Measurements from ENCODE around the gene ZNF519. TPM values are rescaled to one million over a fixed set of nuclear protein-coding genes. Genes with fewer than 3 reads are reported as not detected.

Gene ZNF519
- total RNA-seq, 4 donors from 2014 or later: 1.7 to 5.8 (median 3.7) TPM

DNA sequence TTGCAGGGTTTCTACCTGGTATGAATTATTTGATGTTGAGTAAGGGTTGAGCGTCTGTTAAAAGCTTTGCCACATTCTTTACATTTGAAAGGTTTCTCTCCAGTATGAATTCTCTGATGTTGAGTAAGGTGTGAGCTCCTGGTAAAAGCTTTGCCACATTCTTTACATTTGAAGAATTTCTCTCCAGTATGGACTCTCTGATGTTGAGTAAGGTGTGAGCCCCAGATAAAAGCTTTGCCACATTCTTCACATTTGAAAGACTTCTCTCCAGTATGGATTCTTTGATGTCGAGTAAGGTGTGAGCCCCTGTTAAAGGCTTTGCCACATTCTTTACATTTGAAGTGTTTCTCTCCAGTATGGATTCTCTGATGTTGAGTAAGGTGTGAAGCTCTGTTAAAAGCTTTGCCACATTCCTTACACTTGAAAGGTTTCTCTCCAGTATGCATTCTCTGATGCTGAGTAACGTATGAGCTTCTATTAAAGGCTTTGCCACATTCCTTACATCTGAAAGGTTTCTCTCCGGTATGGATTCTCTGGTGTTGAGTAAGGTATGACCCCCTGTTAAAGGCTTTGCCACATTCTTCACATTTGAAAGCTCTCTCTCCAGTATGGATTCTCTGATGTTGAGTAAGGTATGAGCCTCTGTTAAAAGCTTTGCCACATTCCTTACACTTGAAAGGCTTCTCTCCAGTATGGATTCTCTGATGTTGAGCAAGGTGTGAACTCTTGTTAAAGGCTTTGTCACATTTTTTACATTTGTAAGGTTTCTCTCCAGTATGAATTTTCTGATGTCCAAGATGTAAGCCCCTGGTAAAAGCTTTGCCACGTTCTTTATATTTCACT lies 27.1 kb downstream of the ZNF519 start:
- DNase-seq (ENCODE audit: low spot score in 2 of 2): no peak
- WGBS: 84% methylated on average over 5 of the region's 5 CpGs
- peaks cover 8% of the 10 kb centered on the region for H3K36me3 ChIP-seq
- peaks cover 13% of the 10 kb centered on the region for H3K9me3 ChIP-seq
- no peak overlapping the region for H3K27ac ChIP-seq
- no peaks in the 10 kb centered on the region for H3K27me3 ChIP-seq
- no peak overlapping the region for H3K4me3 ChIP-seq
- no peaks in the 10 kb centered on the region for H3K4me1 ChIP-seq
- TF ChIP-seq POLR2A (IDR thresholded peaks at IDR 0.05) (no peak), CTCF (IDR thresholded peaks at IDR 0.05) (no peak), POLR2AphosphoS5 (IDR thresholded peaks at IDR 0.05) (no peak), EP300 (IDR thresholded peaks at IDR 0.05) (no peak)

DNA sequence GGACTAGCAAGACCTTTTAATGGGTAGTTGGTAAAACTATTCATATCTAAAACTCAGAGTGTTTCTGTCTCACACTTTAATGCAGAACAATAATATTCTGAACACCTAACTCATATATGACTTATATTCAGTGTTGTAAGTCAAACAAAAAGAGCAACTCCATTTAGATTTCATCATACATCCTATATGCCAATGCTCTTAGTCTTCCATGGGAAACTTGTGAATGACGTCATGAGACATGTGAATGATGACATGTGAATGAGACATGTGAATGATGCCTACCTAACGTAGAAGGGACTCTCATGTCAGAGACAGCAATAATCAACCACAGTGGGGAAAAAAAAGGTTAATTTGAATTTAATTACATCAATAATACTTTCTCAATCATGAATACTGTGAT lies 28.0 kb downstream of the ZNF519 start:
- peaks cover 8% of the 10 kb centered on the region for H3K36me3 ChIP-seq
- H3K27me3 ChIP-seq: no peaks in the 10 kb centered on the region
- no peak for TF ChIP-seq POLR2AphosphoS5 (IDR thresholded peaks at IDR 0.05)
- TF ChIP-seq CTCF (IDR thresholded peaks at IDR 0.05): no peak
- no peak for TF ChIP-seq POLR2A (IDR thresholded peaks at IDR 0.05)
- TF ChIP-seq EP300 (IDR thresholded peaks at IDR 0.05): no peak
- H3K9me3 ChIP-seq: peaks cover 6% of the 10 kb centered on the region
- H3K27ac ChIP-seq: no peak overlapping the region
- no peaks in the 10 kb centered on the region for H3K4me1 ChIP-seq
- WGBS: 100% methylated on average over 2 of the region's 2 CpGs
- no peak overlapping the region for H3K4me3 ChIP-seq
- no peak for DNase-seq (ENCODE audit: low spot score in 2 of 2)

DNA sequence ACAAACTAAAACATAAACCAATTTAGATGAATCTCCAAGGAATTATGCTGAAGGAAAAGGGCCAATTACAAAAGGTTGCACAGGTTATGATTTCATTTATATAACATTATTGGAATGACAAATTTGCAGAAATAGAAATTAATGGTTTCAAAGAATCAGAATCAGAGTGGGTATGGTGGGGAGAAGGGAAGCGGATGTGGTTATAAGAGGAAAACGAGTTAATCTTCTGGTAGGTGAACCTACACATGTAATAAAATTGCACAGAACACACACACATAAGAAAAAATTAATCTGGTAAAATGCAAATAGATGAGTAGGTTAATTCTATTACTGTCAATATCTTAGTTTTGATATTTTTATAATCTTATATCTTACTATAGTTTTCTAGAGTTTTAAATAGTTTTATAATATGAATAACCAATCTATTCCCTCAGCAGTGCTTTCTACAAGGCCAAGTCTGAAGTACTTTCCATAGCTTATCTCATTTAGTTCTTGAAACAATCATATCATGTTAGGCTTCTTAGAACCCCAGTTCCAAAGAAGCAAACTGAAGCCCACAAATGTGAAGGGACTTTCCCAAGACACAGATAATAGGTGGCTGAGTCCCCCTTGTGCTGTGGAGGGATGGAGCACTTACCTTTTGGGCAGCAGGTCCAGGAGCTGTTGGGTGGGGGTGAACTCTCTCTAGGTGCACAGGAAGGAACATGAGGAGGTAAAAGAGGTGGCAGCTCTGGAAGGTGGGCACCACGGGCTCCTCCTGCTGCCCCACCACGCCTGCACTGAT lies 31.5 kb downstream of the ZNF519 start:
- no peak overlapping the region for H3K27ac ChIP-seq
- 92% methylated on average over 4 of the region's 4 CpGs for WGBS
- H3K27me3 ChIP-seq: no peaks in the 10 kb centered on the region
- no peak for DNase-seq (ENCODE audit: low spot score in 2 of 2)
- peaks cover 6% of the 10 kb centered on the region for H3K9me3 ChIP-seq
- TF ChIP-seq CTCF (IDR thresholded peaks at IDR 0.05): no peak
- TF ChIP-seq POLR2A (IDR thresholded peaks at IDR 0.05): no peak
- TF ChIP-seq EP300 (IDR thresholded peaks at IDR 0.05): no peak
- TF ChIP-seq POLR2AphosphoS5 (IDR thresholded peaks at IDR 0.05): no peak
- H3K4me3 ChIP-seq: no peak overlapping the region
- H3K36me3 ChIP-seq: peaks cover 8% of the 10 kb centered on the region
- no peaks in the 10 kb centered on the region for H3K4me1 ChIP-seq

DNA sequence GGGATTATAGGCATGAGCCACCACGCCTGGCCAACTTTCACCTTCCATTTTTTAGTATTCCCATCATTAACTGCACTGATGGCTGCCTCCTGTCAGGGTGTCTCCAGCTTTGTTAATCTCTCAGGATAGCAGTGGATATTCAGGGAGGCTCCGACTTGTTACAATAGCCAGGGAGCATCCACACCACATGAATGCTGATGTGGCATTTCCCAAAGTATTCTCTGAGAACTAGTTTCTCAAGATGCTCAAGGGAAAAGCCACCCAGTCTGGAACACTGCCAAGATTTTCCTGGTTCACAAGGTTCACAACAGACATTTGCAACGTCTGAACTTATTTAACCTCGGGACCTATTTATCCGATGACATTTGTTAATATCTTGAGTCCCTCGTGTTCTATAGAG lies 33.8 kb downstream of the ZNF519 start:
- TF ChIP-seq POLR2AphosphoS5 (IDR thresholded peaks at IDR 0.05): no peak
- no peak for TF ChIP-seq EP300 (IDR thresholded peaks at IDR 0.05)
- TF ChIP-seq POLR2A (IDR thresholded peaks at IDR 0.05): no peak
- no peak for TF ChIP-seq CTCF (IDR thresholded peaks at IDR 0.05)
- DNase-seq (ENCODE audit: low spot score in 2 of 2): no peak
- Histone ChIP-seq H3K36me3 (peaks cover 8% of the 10 kb centered on the region), H3K4me3 (no peak overlapping the region), H3K27me3 (no peaks in the 10 kb centered on the region), H3K27ac (no peak overlapping the region), H3K9me3 (no peaks in the 10 kb centered on the region), H3K4me1 (no peaks in the 10 kb centered on the region)
- 62% methylated on average over 6 of the region's 6 CpGs for WGBS

- DNase-seq (ENCODE audit: low spot score in 2 of 2): no peak
- Histone ChIP-seq H3K27me3 (no peaks in the 10 kb centered on the region), H3K27ac (no peak overlapping the region), H3K4me3 (no peak overlapping the region), H3K4me1 (no peaks in the 10 kb centered on the region), H3K9me3 (no peaks in the 10 kb centered on the region), H3K36me3 (peaks cover 8% of the 10 kb centered on the region)
- TF ChIP-seq POLR2AphosphoS5 (IDR thresholded peaks at IDR 0.05) (no peak), EP300 (IDR thresholded peaks at IDR 0.05) (no peak), POLR2A (IDR thresholded peaks at IDR 0.05) (no peak), CTCF (IDR thresholded peaks at IDR 0.05) (no peak)
- WGBS: 95% methylated on average over 2 of the region's 2 CpGs
Measured at GRCh38 chr18:14097761-14098160, 34.5 kb downstream of the ZNF519 start.
